ENCODE data around the gene TFG. TPM values are rescaled to one million over a fixed set of nuclear protein-coding genes. Genes with fewer than 3 reads are reported as not detected.

The TFG gene
- total and polyA plus RNA-seq, 9 of the 15 experiments (the other 6 are each of a cell fraction or from before 2014, with no cell fraction given): 31.8 to 143 (median 57.8) TPM

DNA sequence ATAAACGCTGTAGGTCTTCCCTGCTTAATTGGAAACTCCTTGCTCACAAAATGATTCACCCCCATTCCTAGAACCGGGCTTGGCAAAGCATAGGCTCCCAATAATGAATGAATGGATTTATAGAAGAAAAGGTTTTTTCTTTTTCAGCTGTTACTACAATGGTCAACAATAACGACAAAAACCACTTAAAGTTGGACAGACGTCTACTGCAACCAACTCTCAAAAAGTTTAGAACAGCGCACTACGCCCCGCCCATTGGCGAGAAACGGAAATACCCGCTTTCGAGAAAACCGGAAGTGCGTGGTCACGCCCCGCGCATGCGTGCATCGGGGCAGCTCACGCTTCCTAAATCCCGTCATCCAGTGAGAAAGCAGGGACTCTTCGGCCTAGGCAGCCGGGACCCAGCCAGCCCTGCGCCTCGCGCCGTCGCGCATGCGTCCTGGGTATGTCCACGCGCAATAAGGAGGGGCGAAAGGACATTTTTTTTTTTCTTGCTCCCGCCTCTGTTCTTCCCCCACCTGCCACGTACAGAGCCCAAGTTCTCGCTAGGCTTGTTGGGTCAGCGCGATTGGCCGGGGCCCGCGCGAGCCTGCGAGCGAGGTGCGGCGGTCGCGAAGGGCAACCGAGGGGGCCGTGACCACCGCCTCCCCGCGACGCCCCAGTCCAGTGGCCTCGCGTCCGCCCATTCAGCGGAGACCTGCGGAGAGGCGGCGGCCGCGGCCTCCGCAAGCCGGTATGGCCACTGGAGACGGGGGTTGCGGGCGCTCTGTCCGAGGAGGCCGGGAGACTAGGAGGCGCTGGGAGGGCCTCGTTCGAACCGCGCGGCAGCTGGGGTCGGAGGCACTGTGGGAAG lies at the start of gene TFG (continued):
- TF ChIP-seq FOXJ2 (tag; IDR thresholded peaks at IDR 0.05) (0 out of 2 replicates have a peak, but pooled peaks have one; percentile 49), CBX2 (IDR thresholded peaks at IDR 0.05; ENCODE audit: insufficient read depth, low read length, poor library complexity, severe bottlenecking) (no peak), RB1 (IDR thresholded peaks at IDR 0.05; ENCODE audit: low read depth) (0 out of 2 replicates have a peak, but pooled peaks have one; percentile 16), HNRNPLL (IDR thresholded peaks at IDR 0.05; ENCODE audit: low read depth, low read length, poor library complexity, severe bottlenecking) (peak; percentile 44), MTA3 (IDR thresholded peaks at IDR 0.05; ENCODE audit: borderline replicate concordance) (0 out of 2 replicates have a peak, but pooled peaks have one; percentile 20), ELF1 (tag; IDR thresholded peaks at IDR 0.05) (peak; percentile 93), ZNF282 (CRISPR knock-in tag; IDR thresholded peaks at IDR 0.05) (no peak), ZSCAN32 (CRISPR knock-in tag; IDR thresholded peaks at IDR 0.05) (0 out of 2 replicates have a peak, but pooled peaks have one; percentile 18), BCOR (IDR thresholded peaks at IDR 0.05) (no peak), SPI1 (IDR thresholded peaks at IDR 0.05; ENCODE audit: borderline replicate concordance, low read depth, low read length) (peak; percentile 93), PML (IDR thresholded peaks at IDR 0.05; ENCODE audit: low read length) (0 out of 2 replicates have a peak, but pooled peaks have one; percentile 20), RHOXF2B (CRISPR knock-in tag; conservative IDR thresholded peaks at IDR 0.05) (no peak), NR2C2 (CRISPR knock-in tag; IDR thresholded peaks at IDR 0.05) (no peak), NR2C2 (tag; IDR thresholded peaks at IDR 0.05) (peak; percentile 27; the same call in 1 of the 2 replicates), EWSR1 (IDR thresholded peaks at IDR 0.05; ENCODE audit: borderline replicate concordance, low read depth, partially characterized antibody) (no peak), ZBTB2 (IDR thresholded peaks at IDR 0.05) (peak; percentile 96), HMGN3 (IDR thresholded peaks at IDR 0.05; ENCODE audit: borderline replicate concordance, extremely low read depth, insufficient read length, low read depth, low read length) (peak; percentile 47), POLR2B (IDR thresholded peaks at IDR 0.05; ENCODE audit: low read depth, partially characterized antibody) (peak; percentile 73), ZNF507 (tag; conservative IDR thresholded peaks at IDR 0.05) (no peak), SMARCA5 (IDR thresholded peaks at IDR 0.05) (no peak), ZFX (CRISPR knock-in tag; IDR thresholded peaks at IDR 0.05) (peak; percentile 88), RFX1 (IDR thresholded peaks at IDR 0.05) (peak; percentile 44; the same call in 1 of the 2 replicates), TEAD1 (CRISPR knock-in tag; IDR thresholded peaks at IDR 0.05) (peak; percentile 9 to 64; a peak in 1 of 4 replicates), SRF (CRISPR knock-in tag; IDR thresholded peaks at IDR 0.05) (peak in 1 of 2 experiments; percentile 64; a peak in 1 of 4 replicates), CHD1 (IDR thresholded peaks at IDR 0.05; ENCODE audit: low read length) (no peak), EP400 (IDR thresholded peaks at IDR 0.05) (peak; percentile 79), ETV1 (tag; conservative IDR thresholded peaks at IDR 0.05; ENCODE audit: low read depth) (0 out of 2 replicates have a peak, but pooled peaks have one; percentile 11)
- TF ChIP-seq, protein P1, sequence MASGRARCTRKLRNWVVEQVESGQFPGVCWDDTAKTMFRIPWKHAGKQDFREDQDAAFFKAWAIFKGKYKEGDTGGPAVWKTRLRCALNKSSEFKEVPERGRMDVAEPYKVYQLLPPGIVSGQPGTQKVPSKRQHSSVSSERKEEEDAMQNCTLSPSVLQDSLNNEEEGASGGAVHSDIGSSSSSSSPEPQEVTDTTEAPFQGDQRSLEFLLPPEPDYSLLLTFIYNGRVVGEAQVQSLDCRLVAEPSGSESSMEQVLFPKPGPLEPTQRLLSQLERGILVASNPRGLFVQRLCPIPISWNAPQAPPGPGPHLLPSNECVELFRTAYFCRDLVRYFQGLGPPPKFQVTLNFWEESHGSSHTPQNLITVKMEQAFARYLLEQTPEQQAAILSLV (tag; IDR thresholded peaks at IDR 0.05): no peak
